ENCODE data around the gene COQ2.

COQ2 gene

GRCh38 chr4:83223781-83224180 is 60.8 kb downstream of the COQ2 start (continued):
- TF ChIP-seq ZNF398 (tag by site-specific recombination; IDR thresholded peaks at IDR 0.05) = no peak
- no peak for TF ChIP-seq ZNF654 (tag by site-specific recombination; IDR thresholded peaks at IDR 0.05; ENCODE audit: low read depth)
- TF ChIP-seq, protein P1, sequence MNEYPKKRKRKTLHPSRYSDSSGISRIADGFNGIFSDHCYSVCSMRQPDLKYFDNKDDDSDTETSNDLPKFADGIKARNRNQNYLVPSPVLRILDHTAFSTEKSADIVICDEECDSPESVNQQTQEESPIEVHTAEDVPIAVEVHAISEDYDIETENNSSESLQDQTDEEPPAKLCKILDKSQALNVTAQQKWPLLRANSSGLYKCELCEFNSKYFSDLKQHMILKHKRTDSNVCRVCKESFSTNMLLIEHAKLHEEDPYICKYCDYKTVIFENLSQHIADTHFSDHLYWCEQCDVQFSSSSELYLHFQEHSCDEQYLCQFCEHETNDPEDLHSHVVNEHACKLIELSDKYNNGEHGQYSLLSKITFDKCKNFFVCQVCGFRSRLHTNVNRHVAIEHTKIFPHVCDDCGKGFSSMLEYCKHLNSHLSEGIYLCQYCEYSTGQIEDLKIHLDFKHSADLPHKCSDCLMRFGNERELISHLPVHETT (tag by site-specific recombination; IDR thresholded peaks at IDR 0.05) = no peak

DNA sequence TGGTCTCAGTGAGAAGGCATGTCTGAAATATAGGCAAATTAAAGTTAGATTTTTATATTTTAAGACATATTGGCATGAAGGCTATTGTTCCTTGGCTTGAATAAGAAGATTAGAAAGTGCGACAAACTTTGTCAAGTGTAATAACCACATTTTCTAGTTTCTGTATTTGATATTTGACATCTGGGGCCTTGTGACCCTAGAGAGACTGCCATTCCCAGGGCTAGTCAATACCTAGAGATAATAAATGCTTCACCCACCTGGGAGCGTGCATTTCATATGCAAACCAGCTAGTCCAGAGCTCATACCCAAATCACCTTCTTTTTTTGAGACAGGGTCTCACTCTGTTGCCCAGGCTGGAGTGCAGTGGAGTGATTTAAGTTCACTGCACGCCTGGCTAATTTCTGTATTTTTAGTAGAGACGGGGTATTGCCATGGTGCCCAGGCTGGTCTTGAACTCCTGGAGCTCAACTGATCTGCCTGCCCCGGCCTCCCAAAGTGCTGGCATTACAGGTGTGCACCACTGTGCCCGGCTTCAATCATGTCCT is 62.6 kb downstream of the COQ2 start:
- no peak overlapping the region for H3K4me3 ChIP-seq (ENCODE audit: low read depth, low read length)
- H3K36me3 ChIP-seq (ENCODE audit: control insufficient read depth in 2 of 2, insufficient read depth in 1 of 2, low read length in 2 of 2) = no peaks in the 10 kb centered on the region
- H3K9me3 ChIP-seq (ENCODE audit: control insufficient read depth, insufficient read depth, low read depth, low read length) = no peaks in the 10 kb centered on the region
- no peak overlapping the region for H3K27ac ChIP-seq (ENCODE audit: extremely low read depth, low read depth, low read length)
- ChIA-PET CTCF (interaction anchor here (0.7 kb wide), 1 partner anchor 261 kb away, joined by 5 read pairs; no protein-coding TSS in a partner anchor), POLR2A (no interaction called here)
- TF ChIP-seq ZNF155 (tag by site-specific recombination; IDR thresholded peaks at IDR 0.05) (no peak), INSM2 (tag by site-specific recombination; IDR thresholded peaks at IDR 0.05) (no peak), ZNF843 (tag by site-specific recombination; IDR thresholded peaks at IDR 0.05) (no peak), GLIS1 (tag by site-specific recombination; IDR thresholded peaks at IDR 0.05) (no peak), MZF1 (tag by site-specific recombination; IDR thresholded peaks at IDR 0.05; ENCODE audit: borderline replicate concordance) (no peak), ZNF791 (tag by site-specific recombination; IDR thresholded peaks at IDR 0.05) (no peak), IKZF3 (tag by site-specific recombination; IDR thresholded peaks at IDR 0.05) (no peak), ZNF404 (tag by site-specific recombination; IDR thresholded peaks at IDR 0.05) (no peak), ZNF488 (tag by site-specific recombination; IDR thresholded peaks at IDR 0.05) (no peak), SETDB1 (IDR thresholded peaks at IDR 0.05; ENCODE audit: insufficient read length, low read length) (no peak), ZBTB10 (tag by site-specific recombination; IDR thresholded peaks at IDR 0.05) (no peak), TRIM28 (IDR thresholded peaks at IDR 0.05; ENCODE audit: borderline replicate concordance, low read length) (no peak), SP3 (tag by site-specific recombination; IDR thresholded peaks at IDR 0.05) (no peak), ZNF626 (tag by site-specific recombination; IDR thresholded peaks at IDR 0.05) (no peak), ZNF114 (tag by site-specific recombination; IDR thresholded peaks at IDR 0.05) (no peak), ZNF548 (tag by site-specific recombination; IDR thresholded peaks at IDR 0.05) (no peak)
- TF ChIP-seq, protein P2, sequence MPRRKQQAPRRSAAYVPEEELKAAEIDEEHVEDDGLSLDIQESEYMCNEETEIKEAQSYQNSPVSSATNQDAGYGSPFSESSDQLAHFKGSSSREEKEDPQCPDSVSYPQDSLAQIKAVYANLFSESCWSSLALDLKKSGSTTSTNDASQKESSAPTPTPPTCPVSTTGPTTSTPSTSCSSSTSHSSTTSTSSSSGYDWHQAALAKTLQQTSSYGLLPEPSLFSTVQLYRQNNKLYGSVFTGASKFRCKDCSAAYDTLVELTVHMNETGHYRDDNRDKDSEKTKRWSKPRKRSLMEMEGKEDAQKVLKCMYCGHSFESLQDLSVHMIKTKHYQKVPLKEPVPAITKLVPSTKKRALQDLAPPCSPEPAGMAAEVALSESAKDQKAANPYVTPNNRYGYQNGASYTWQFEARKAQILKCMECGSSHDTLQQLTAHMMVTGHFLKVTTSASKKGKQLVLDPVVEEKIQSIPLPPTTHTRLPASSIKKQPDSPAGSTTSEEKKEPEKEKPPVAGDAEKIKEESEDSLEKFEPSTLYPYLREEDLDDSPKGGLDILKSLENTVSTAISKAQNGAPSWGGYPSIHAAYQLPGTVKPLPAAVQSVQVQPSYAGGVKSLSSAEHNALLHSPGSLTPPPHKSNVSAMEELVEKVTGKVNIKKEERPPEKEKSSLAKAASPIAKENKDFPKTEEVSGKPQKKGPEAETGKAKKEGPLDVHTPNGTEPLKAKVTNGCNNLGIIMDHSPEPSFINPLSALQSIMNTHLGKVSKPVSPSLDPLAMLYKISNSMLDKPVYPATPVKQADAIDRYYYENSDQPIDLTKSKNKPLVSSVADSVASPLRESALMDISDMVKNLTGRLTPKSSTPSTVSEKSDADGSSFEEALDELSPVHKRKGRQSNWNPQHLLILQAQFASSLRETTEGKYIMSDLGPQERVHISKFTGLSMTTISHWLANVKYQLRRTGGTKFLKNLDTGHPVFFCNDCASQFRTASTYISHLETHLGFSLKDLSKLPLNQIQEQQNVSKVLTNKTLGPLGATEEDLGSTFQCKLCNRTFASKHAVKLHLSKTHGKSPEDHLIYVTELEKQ (tag by site-specific recombination; IDR thresholded peaks at IDR 0.05; ENCODE audit: borderline replicate concordance) = no peak
- TF ChIP-seq, protein P3, sequence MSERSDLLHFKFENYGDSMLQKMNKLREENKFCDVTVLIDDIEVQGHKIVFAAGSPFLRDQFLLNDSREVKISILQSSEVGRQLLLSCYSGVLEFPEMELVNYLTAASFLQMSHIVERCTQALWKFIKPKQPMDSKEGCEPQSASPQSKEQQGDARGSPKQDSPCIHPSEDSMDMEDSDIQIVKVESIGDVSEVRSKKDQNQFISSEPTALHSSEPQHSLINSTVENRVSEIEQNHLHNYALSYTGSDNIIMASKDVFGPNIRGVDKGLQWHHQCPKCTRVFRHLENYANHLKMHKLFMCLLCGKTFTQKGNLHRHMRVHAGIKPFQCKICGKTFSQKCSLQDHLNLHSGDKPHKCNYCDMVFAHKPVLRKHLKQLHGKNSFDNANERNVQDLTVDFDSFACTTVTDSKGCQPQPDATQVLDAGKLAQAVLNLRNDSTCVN (tag by site-specific recombination; optimal IDR thresholded peaks at IDR 0.05) = no peak
- no peaks in the 10 kb centered on the region for H3K4me1 ChIP-seq (ENCODE audit: control insufficient read depth, insufficient read depth, low read length)
